BLaER1 (cell line): Measurements from ENCODE around the gene CSNK1A1.

Experiments
- H3K27ac ChIP-seq: shearing (Covaris generic); formaldehyde crosslinking; 2 replicates; pipeline ENCODE4 v1.8.1; 2022
- H3K27me3 ChIP-seq: shearing (Covaris generic); formaldehyde crosslinking; 2 replicates; pipeline ENCODE4 v1.8.1; 2022
- H3K36me3 ChIP-seq: shearing (Covaris generic); formaldehyde crosslinking; 2 replicates; pipeline ENCODE4 v1.8.1; 2022
- H3K4me1 ChIP-seq: shearing (Covaris generic); formaldehyde crosslinking; 2 replicates; pipeline ENCODE4 v1.8.1; 2022
- H3K4me2 ChIP-seq: shearing (Covaris generic); formaldehyde crosslinking; 2 replicates; pipeline ENCODE4 v1.8.1; 2022
- H3K4me3 ChIP-seq: shearing (Covaris generic); formaldehyde crosslinking; 2 replicates; pipeline ENCODE4 v1.8.1; 2022
- H3K9ac ChIP-seq: shearing (Covaris generic); formaldehyde crosslinking; 2 replicates; pipeline ENCODE4 v1.8.1; 2022
- H3K9me3 ChIP-seq: shearing (Covaris generic); formaldehyde crosslinking; 2 replicates; pipeline ENCODE4 v1.8.1; 2022
- H4K20me1 ChIP-seq: shearing (Covaris generic); formaldehyde crosslinking; 2 replicates; pipeline ENCODE4 v1.8.1; 2022
- Cebpa-rat ChIP-seq: shearing (Covaris generic); IDR thresholded peaks from 2 replicates; pipeline ENCODE4 v1.8.1; 2022

The CSNK1A1 gene

DNA sequence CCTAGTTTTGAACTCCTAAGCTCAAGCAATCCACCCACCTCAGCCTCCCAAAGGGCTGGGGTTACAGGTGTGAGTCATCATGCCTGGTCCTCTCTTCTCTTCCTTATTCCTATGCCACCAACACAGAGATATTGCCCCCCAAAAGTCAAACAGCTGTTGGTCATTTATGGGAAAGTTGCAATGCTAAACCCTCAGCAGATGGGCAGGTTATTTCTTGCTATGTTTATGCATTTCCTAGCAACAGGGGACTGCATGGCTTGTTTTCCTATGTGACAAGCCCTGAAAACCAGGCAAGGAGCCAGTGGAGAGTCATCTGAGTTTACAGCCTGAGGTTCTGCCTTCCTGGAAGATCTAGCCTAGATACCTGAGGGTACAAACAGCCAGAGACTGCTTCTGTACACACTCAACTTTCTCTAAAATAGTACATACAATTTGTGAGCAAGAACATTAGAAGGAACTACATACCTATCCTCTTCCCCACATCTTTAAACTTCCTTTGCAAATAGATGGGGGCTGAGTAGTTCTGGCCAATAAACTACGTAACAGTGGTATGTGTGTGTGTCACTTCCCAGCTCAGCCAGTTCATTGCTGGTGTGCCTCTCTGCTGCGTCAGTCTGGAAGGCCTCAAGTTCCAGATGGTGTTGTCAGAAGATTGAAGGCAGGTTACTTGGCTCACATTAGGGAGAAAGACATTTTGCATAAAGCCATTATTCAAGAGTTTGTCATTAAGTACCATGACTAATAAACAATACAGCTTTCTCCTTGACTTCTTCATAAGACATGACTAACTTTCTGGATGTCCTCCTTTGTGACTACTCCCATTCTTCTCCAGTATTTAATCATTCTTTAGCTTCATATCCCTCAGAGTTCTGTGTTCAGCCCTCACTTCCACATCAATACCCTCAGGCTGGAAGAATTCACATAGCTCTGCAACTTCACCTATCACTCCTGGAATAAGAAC is 65.3 kb downstream of the CSNK1A1 start:
- Histone ChIP-seq H3K9ac (no peak overlapping the region), H3K27me3 (no peaks in the 10 kb centered on the region), H4K20me1 (no peaks in the 10 kb centered on the region), H3K4me3 (no peak overlapping the region), H3K36me3 (no peaks in the 10 kb centered on the region), H3K4me2 (no peak overlapping the region), H3K27ac (no peak overlapping the region), H3K9me3 (no peaks in the 10 kb centered on the region), H3K4me1 (no peaks in the 10 kb centered on the region)
- no peak for TF ChIP-seq Cebpa-rat

DNA sequence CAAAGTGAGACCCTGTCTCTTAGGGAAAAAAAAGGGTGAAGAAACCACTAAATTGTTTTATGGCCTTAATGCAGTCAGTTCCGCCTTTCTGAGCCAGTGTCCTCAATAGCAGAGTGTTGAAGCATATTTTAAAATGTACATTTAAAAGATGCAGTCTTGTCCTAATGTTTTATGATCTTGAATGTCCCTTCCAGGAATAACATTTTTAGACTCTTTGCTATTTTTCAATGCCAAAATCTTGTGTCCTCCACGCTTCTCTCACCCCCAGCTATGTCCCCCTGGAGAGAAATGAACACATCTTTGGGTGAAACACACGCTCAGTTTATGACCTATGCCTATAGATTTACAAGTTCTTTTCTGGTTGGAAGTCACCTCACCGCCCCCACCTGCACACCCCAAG is 69.8 kb downstream of the CSNK1A1 start:
- H4K20me1 ChIP-seq: no peaks in the 10 kb centered on the region
- H3K27ac ChIP-seq: no peak overlapping the region

DNA sequence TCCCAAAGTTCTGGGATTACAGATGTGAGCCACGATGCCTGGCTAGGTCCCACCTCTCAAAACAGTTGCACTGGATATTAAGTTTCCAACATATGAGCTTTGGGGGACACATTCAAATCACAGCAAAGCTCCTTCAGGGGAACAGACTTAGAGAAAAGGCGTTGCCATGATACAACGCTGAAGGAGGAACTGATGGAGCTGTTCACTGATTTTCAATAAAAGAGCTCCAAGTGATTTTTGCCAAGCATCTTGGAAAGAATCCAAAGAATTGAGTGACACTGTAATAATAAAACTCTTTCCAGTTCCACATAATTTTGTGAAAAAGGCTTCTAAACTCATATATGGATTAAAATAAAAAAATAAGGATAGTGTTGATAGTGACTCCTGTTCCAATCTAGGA is 72.5 kb downstream of the CSNK1A1 start:
- Histone ChIP-seq H3K9me3 (no peaks in the 10 kb centered on the region), H3K4me1 (peaks cover 5% of the 10 kb centered on the region; the same call in 1 of the 2 replicates), H3K27me3 (no peaks in the 10 kb centered on the region), H3K36me3 (no peaks in the 10 kb centered on the region), H4K20me1 (no peaks in the 10 kb centered on the region), H3K27ac (no peak overlapping the region), H3K9ac (no peak overlapping the region), H3K4me3 (no peak overlapping the region), H3K4me2 (no peak overlapping the region)
- no peak for TF ChIP-seq Cebpa-rat

More for the DNA sequence above, 69.8 kb downstream of the CSNK1A1 start:
- Histone ChIP-seq H3K9me3 (no peaks in the 10 kb centered on the region), H3K4me3 (no peak overlapping the region), H3K4me2 (no peak overlapping the region), H3K36me3 (no peaks in the 10 kb centered on the region), H3K27me3 (no peaks in the 10 kb centered on the region), H3K9ac (no peak overlapping the region), H3K4me1 (peaks cover 5% of the 10 kb centered on the region; the same call in 1 of the 2 replicates)
- no peak for TF ChIP-seq Cebpa-rat

DNA sequence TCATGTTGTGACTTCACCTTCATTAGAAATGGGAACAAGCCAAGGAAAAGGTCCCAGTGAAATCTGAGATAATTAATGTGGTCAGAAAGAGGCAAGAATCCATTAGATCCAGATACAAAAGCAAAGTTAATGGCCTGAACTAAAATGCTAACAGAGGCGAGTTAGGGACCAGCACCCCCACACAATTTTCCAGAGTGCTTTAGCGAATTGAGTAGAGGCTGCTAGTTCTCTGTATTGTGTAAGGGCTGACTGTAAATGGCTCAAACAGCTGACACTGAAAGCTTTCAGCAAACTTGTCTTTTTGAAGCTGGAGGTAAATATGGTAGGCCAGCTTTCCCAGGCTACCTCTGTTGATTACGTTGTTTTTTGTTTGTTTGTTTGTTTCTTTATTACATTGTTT is 75.5 kb downstream of the CSNK1A1 start:
- no peak for TF ChIP-seq Cebpa-rat
- Histone ChIP-seq H3K4me1 (peaks cover 5% of the 10 kb centered on the region; the same call in 1 of the 2 replicates), H3K4me2 (no peak overlapping the region), H3K27ac (no peak overlapping the region), H3K9ac (no peak overlapping the region), H3K4me3 (no peak overlapping the region), H3K36me3 (no peaks in the 10 kb centered on the region), H3K9me3 (no peaks in the 10 kb centered on the region), H4K20me1 (no peaks in the 10 kb centered on the region), H3K27me3 (no peaks in the 10 kb centered on the region)

DNA sequence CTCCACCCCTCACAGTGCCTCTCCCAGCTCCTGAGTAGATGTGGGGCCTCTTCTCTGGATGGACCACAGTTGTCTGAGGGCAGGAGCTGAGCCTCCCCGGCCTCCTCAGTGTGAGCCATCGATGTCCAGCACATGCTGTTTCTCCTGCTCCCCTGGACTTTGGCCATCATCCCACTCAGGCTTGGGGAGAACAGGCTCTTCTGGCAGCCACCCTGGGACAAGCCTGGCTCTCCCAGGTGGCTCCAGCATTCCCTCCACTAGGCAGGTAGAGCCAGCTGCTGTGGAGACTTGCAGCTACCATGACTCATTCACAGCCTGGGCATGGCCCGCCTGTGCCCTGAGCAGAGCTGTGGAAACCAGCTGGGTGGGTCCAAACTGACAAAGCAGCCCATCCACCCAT is 77.0 kb downstream of the CSNK1A1 start:
- Histone ChIP-seq H3K27me3 (no peaks in the 10 kb centered on the region), H3K27ac (no peak overlapping the region), H3K4me2 (no peak overlapping the region)

DNA sequence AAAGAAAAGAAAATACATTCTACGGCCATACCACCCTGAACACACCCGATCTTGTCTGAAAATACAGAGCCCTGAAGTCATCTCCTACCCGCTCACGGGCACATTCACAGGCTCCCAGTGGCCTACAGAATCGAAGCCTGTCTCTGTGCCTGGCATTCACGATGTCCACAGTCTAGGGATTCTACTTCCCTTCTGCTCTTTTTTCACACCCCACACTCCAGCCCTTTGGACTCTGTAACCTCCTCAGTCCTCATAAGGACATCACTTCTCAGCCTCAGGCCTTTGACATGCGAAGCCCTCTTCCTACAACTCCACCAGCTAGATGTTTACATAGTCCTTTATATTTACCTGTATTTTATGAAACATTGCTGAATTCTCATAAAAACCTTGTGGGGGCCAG is 77.8 kb downstream of the CSNK1A1 start:
- Histone ChIP-seq H3K9me3 (no peaks in the 10 kb centered on the region), H3K27ac (no peak overlapping the region), H3K36me3 (no peaks in the 10 kb centered on the region), H3K4me3 (no peak overlapping the region), H3K27me3 (no peaks in the 10 kb centered on the region), H3K4me2 (no peak overlapping the region), H3K9ac (no peak overlapping the region), H3K4me1 (no peaks in the 10 kb centered on the region), H4K20me1 (no peaks in the 10 kb centered on the region)
- no peak for TF ChIP-seq Cebpa-rat

More for the DNA sequence above, 77.0 kb downstream of the CSNK1A1 start:
- H3K9ac ChIP-seq: no peak overlapping the region
- no peak for TF ChIP-seq Cebpa-rat
- no peaks in the 10 kb centered on the region for H4K20me1 ChIP-seq
- no peak overlapping the region for H3K4me3 ChIP-seq
- no peaks in the 10 kb centered on the region for H3K9me3 ChIP-seq
- H3K36me3 ChIP-seq: no peaks in the 10 kb centered on the region
- no peaks in the 10 kb centered on the region for H3K4me1 ChIP-seq

DNA sequence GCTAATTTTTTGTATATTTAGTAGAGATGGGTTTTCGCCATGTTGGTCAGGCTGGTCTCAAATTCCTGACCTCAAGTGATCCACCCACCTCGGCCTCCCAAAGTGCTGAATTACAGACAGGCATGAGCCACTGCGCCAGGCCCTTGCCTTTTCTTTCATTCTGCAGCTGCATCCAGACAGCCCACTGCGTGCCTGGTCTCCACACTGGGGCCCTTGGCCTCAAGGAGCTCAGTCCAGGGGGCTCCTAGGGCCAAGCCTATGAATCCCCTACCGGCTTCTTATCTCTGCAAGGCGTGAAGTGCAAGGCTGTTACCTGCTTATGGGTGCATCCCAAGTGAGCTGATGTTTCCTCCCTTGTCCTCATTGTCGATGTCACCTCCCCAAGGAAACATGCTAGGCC is 78.8 kb downstream of the CSNK1A1 start:
- Histone ChIP-seq H3K27me3 (no peaks in the 10 kb centered on the region), H4K20me1 (no peaks in the 10 kb centered on the region), H3K27ac (no peak overlapping the region), H3K4me1 (no peaks in the 10 kb centered on the region), H3K4me3 (no peak overlapping the region), H3K36me3 (no peaks in the 10 kb centered on the region), H3K4me2 (no peak overlapping the region), H3K9me3 (no peaks in the 10 kb centered on the region), H3K9ac (no peak overlapping the region)
- TF ChIP-seq Cebpa-rat: no peak

DNA sequence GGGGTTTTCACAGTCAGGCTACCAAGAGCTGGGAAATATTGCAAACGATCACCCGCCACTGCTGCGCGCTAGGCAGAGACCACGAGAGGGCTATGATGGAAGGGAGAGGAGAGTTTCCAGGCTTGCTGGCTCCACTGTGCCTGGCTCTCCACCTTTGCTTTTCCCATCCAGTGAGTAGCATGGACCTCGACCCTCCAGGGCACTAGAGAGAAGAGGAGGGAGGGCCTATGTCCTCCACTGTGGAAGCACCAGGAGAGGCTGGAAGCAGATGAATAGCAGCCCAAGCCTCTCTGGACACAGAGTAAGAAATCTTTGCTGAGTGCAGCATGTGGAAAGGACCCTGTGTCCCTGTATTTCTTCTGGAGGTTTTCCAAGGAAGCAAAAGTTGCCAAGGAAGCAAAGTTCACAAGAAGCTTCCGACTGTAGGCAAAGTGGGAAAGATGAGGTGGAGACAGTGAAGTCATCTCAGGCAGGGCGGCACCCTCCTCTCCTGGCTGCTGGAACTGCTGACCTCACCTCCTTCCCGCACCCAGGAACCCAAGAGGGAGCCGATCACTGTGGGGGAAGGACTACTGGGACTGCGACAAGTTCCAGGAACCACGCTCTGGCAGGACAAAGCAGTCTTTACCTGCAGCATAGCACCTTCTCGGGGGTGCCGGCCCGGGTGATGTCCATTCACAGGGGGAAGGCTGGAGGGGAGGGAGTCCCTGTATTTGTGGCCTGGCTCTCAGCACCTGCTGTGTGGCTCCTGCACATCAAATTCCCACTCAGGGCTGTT is 79.6 kb downstream of the CSNK1A1 start:
- Histone ChIP-seq H4K20me1 (no peaks in the 10 kb centered on the region), H3K4me1 (no peaks in the 10 kb centered on the region), H3K36me3 (no peaks in the 10 kb centered on the region), H3K9me3 (no peaks in the 10 kb centered on the region), H3K4me3 (no peak overlapping the region), H3K27ac (no peak overlapping the region), H3K4me2 (no peak overlapping the region), H3K27me3 (no peaks in the 10 kb centered on the region), H3K9ac (no peak overlapping the region)
- no peak for TF ChIP-seq Cebpa-rat

DNA sequence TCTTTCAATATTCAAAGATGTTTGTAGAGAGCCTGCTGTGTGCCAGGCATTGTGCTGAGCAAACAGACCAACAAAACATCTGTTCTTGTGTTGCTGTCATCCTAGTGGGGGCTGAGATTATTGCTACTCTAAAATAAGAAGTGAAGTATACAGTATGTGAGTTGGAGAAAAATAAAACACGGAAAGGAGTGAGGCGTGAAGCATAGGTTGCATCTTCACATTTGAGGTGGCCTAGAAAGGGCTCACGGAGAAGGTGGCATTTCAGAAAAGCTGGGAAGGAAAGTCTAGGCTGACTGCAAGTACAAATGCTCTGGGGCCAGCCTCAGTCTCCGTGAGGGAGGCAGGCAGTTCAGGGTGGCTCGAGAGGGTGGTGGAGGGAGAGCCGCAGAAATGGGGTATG is 80.3 kb downstream of the CSNK1A1 start:
- H3K27ac ChIP-seq: no peak overlapping the region
- no peak overlapping the region for H3K4me3 ChIP-seq
- H3K27me3 ChIP-seq: no peaks in the 10 kb centered on the region
- no peak overlapping the region for H3K9ac ChIP-seq
- H4K20me1 ChIP-seq: no peaks in the 10 kb centered on the region
- no peaks in the 10 kb centered on the region for H3K9me3 ChIP-seq
- H3K36me3 ChIP-seq: no peaks in the 10 kb centered on the region
- H3K4me1 ChIP-seq: no peaks in the 10 kb centered on the region
- TF ChIP-seq Cebpa-rat: no peak
- no peak overlapping the region for H3K4me2 ChIP-seq

DNA sequence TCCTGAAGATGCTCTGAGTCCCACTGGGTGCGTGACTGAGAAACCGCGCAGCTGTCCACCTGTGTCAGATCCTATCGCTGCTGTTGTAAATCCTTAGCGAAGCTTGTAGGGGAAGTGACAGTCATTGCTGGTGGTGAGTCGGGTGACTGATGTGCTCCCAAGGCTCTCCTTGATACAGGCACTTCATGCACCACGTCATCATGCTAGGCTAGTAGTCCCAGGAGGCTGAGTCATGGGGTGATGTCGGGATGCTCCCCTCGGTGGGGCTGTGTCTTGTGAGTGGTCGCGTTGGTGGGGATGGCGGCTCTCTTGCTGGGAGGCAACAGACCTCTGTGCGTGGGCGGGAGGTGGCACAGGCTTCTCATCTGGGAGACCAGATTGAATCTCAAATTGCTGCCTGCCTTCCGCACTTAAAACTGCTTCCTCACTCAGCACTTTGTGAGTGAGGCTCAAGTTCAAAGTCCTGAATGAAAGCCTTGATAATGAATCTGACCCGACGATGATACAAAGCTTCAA is 84.7 kb downstream of the CSNK1A1 start:
- Histone ChIP-seq H3K4me3 (no peak overlapping the region), H3K27ac (no peak overlapping the region), H3K9ac (no peak overlapping the region), H3K9me3 (no peaks in the 10 kb centered on the region), H3K36me3 (no peaks in the 10 kb centered on the region), H3K4me2 (no peak overlapping the region), H3K4me1 (no peaks in the 10 kb centered on the region), H3K27me3 (no peaks in the 10 kb centered on the region), H4K20me1 (no peaks in the 10 kb centered on the region)
- no peak for TF ChIP-seq Cebpa-rat
